H1 (cell line): ENCODE data around the gene UTP3. TPM values are rescaled to one million over a fixed set of nuclear protein-coding genes. Genes with fewer than 3 reads are reported as not detected.

Source experiments
- CTCF ChIA-PET: fragments of 300-600 bp; sonication (Branson Sonifier 250); formaldehyde crosslinking; loops from one replicate; lab custom pipeline; 2021; ENCODE audit not compliant: partially characterized antibody; lab: Charles Lee
- POLR2A ChIA-PET: fragments of 300-600 bp; sonication (Branson Sonifier 250); formaldehyde crosslinking; loops from one replicate; lab custom pipeline; 2021; ENCODE audit warnings: inconsistent platforms; ENCODE audit not compliant: partially characterized antibody; lab: Charles Lee
- DNase-seq, 2 experiments: peaks; one replicate each; pipeline versions ENCODE4 v3.0.0 to v3.0.0-alpha.2; 2010 to 2022; ENCODE audit warnings: low spot score in 2 of 2, low read depth in 1 of 2, mixed read lengths in 1 of 2
- FAIRE-seq: peaks from 2 replicates; lab custom pipeline; 2011; peaks lifted over from hg19 to GRCh38; lab: Jason Lieb, UNC
- H2AFZ ChIP-seq: 2 replicates; pipeline ENCODE4 v1.8.1; 2012; ENCODE audit warnings: low read length, inconsistent platforms
- H2AK5ac ChIP-seq: 2 replicates; pipeline ENCODE4 v1.6.1; 2013; ENCODE audit warnings: low read depth, low read length
- H2BK120ac ChIP-seq: replicated peaks from 2 replicates; pipeline ENCODE3; 2013; ENCODE audit warnings: low read depth, low read length, inconsistent platforms
- H2BK12ac ChIP-seq: 2 replicates; pipeline ENCODE4 v1.6.1; 2013; ENCODE audit warnings: low read depth, low read length
- H2BK15ac ChIP-seq: 2 replicates; pipeline ENCODE4 v1.6.1; 2013; ENCODE audit warnings: low read length
- H2BK20ac ChIP-seq: 2 replicates; pipeline ENCODE4 v1.6.1; 2013; ENCODE audit warnings: low read length
- H2BK5ac ChIP-seq: 2 replicates; pipeline ENCODE4 v1.6.1; 2013; ENCODE audit warnings: low read depth, low read length
- H3K14ac ChIP-seq: 2 replicates; pipeline ENCODE4 v1.6.1; 2013; ENCODE audit warnings: inconsistent platforms; ENCODE audit not compliant: insufficient read length
- H3K18ac ChIP-seq: 2 replicates; pipeline ENCODE4 v1.6.1; 2013; ENCODE audit warnings: low read length; ENCODE audit errors: extremely low read depth
- H3K23ac ChIP-seq: 2 replicates; pipeline ENCODE4 v1.6.1; 2013; ENCODE audit warnings: inconsistent platforms; ENCODE audit not compliant: insufficient read length
- H3K23me2 ChIP-seq: 2 replicates; pipeline ENCODE4 v1.6.1; 2013; ENCODE audit warnings: low read depth, low read length
- H3K27ac ChIP-seq: 2 replicates; pipeline ENCODE4 v1.6.1; 2011; ENCODE audit warnings: low read depth, low read length, inconsistent platforms
- H3K27me3 ChIP-seq, 4 experiments: replicated peaks in 1 of 4; 1 replicate in 1 of 4; 2 replicates in 3 of 4; pipeline versions ENCODE4 v1.6.1 to v1.8.1; 2011 to 2013; ENCODE audit warnings: low read length in 3 of 4, mild to moderate bottlenecking in 3 of 4, inconsistent platforms in 2 of 4, mixed read lengths in 2 of 4, moderate library complexity in 1 of 4; ENCODE audit not compliant: control insufficient read depth in 3 of 4, insufficient read depth in 3 of 4; ENCODE audit errors: extremely low read depth in 1 of 4
- H3K36me3 ChIP-seq, 4 experiments: 2 replicates each; pipeline versions ENCODE4 v1.6.1 to v1.8.1; 2011 to 2013; ENCODE audit warnings: mild to moderate bottlenecking in 4 of 4, low read length in 3 of 4, moderate library complexity in 2 of 4, control low read depth in 1 of 4, inconsistent platforms in 1 of 4; ENCODE audit not compliant: insufficient read depth in 4 of 4, control insufficient read depth in 2 of 4
- H3K4ac ChIP-seq: replicated peaks from 2 replicates; pipeline ENCODE3; 2013; ENCODE audit warnings: low read length, low read depth, mixed read lengths, inconsistent platforms; ENCODE audit not compliant: insufficient read length
- H3K4me1 ChIP-seq, 4 experiments: replicated peaks in 1 of 4; 1 replicate in 1 of 4; 2 replicates in 3 of 4; pipeline versions ENCODE4 v1.6.1 to v1.8.1; 2011 to 2013; ENCODE audit warnings: low read length in 3 of 4, inconsistent platforms in 2 of 4, mixed read lengths in 1 of 4; ENCODE audit not compliant: insufficient read depth in 4 of 4, control insufficient read depth in 3 of 4
- H3K4me2 ChIP-seq, 2 experiments: 2 replicates each; pipeline versions ENCODE4 v1.6.1 to v1.8.1; 2011 to 2013; ENCODE audit warnings: low read depth in 2 of 2, low read length in 2 of 2, control low read depth in 1 of 2, inconsistent platforms in 1 of 2, mild to moderate bottlenecking in 1 of 2; ENCODE audit not compliant: insufficient read depth in 1 of 2
- H3K4me3 ChIP-seq, 4 experiments: fragments of 200-600, 300-600 bp in 1 of 4; sonication (generic), shearing (Covaris generic), sonication (Bioruptor Twin) in 1 of 4; 2 replicates each; pipeline versions ENCODE4 v1.5.1 to v1.8.1; 2011 to 2016; ENCODE audit warnings: low read length in 4 of 4, low read depth in 3 of 4, control low read depth in 2 of 4, inconsistent platforms in 2 of 4, mild to moderate bottlenecking in 2 of 4, mixed read lengths in 1 of 4, moderate library complexity in 1 of 4; ENCODE audit not compliant: insufficient read depth in 2 of 4; ENCODE audit errors: extremely low read depth in 1 of 4
- H3K56ac ChIP-seq: replicated peaks from 2 replicates; pipeline ENCODE3; 2013; ENCODE audit warnings: low read depth, mild to moderate bottlenecking, mixed read lengths, low read length, inconsistent platforms; ENCODE audit not compliant: insufficient read length
- H3K79me1 ChIP-seq: 2 replicates; pipeline ENCODE4 v1.6.1; 2013; ENCODE audit warnings: low read depth, low read length, control low read depth
- H3K79me2 ChIP-seq, 2 experiments: 2 replicates each; pipeline versions ENCODE4 v1.6.1 to v1.8.1; 2012 to 2013; ENCODE audit warnings: low read length in 2 of 2, mild to moderate bottlenecking in 2 of 2, inconsistent platforms in 1 of 2; ENCODE audit not compliant: insufficient read depth in 2 of 2, control insufficient read depth in 1 of 2
- H3K9ac ChIP-seq, 4 experiments: replicated peaks in 1 of 4; 1 replicate in 1 of 4; 2 replicates in 3 of 4; pipeline versions ENCODE4 v1.6.1 to v1.8.1; 2011 to 2013; ENCODE audit warnings: low read depth in 3 of 4, low read length in 3 of 4, control low read depth in 2 of 4, mild to moderate bottlenecking in 2 of 4, moderate library complexity in 2 of 4, inconsistent platforms in 1 of 4; ENCODE audit errors: extremely low read depth in 1 of 4
- H3K9me3 ChIP-seq, 2 experiments: 2 replicates each; pipeline versions ENCODE4 v1.6.1 to v1.8.1; 2012 to 2013; ENCODE audit warnings: mild to moderate bottlenecking in 2 of 2, moderate library complexity in 2 of 2, control low read depth in 1 of 2, inconsistent platforms in 1 of 2, low read depth in 1 of 2, low read length in 1 of 2, mixed read lengths in 1 of 2; ENCODE audit not compliant: insufficient read depth in 2 of 2
- H4K20me1 ChIP-seq, 2 experiments: replicated peaks in 1 of 2; 2 replicates each; pipeline versions ENCODE3 to v1.8.1; 2011 to 2013; ENCODE audit warnings: inconsistent platforms in 2 of 2, low read length in 2 of 2, mild to moderate bottlenecking in 1 of 2; ENCODE audit not compliant: insufficient read depth in 2 of 2, control insufficient read depth in 1 of 2
- H4K5ac ChIP-seq: 2 replicates; pipeline ENCODE4 v1.6.1; 2013; ENCODE audit warnings: low read length, low read depth, mixed read lengths, inconsistent platforms; ENCODE audit not compliant: insufficient read length
- H4K8ac ChIP-seq: 2 replicates; pipeline ENCODE4 v1.8.0; 2013; ENCODE audit warnings: mild to moderate bottlenecking, moderate library complexity, low read length, inconsistent platforms; ENCODE audit not compliant: insufficient read depth; ENCODE audit errors: extremely low read depth
- H4K91ac ChIP-seq: replicated peaks from 2 replicates; pipeline ENCODE3; 2013; ENCODE audit warnings: low read length, mixed read lengths, inconsistent platforms; ENCODE audit not compliant: insufficient read length
- ATF2 ChIP-seq: IDR thresholded peaks from 2 replicates; pipeline ENCODE4 v1.6.1; 2012; ENCODE audit warnings: low read length, inconsistent platforms
- BRCA1 ChIP-seq: IDR thresholded peaks from 2 replicates; pipeline ENCODE4 v1.6.1; 2012; ENCODE audit warnings: low read depth, low read length, improper control_type of control experiment
- CREB1 ChIP-seq: IDR thresholded peaks from 2 replicates; pipeline ENCODE4 v1.6.1; 2012; ENCODE audit warnings: inconsistent platforms
- EGR1 ChIP-seq: IDR thresholded peaks from 2 replicates; pipeline ENCODE4 v1.6.1; 2011; ENCODE audit warnings: low read depth, low read length, borderline replicate concordance
- GTF2F1 ChIP-seq: IDR thresholded peaks from 2 replicates; pipeline ENCODE4 v1.6.1; 2012; ENCODE audit warnings: low read depth, low read length, improper control_type of control experiment, borderline replicate concordance
- JUND ChIP-seq: IDR thresholded peaks from 2 replicates; pipeline ENCODE4 v1.6.1; 2011; ENCODE audit warnings: mild to moderate bottlenecking, improper control_type of control experiment, low read length
- KDM5A ChIP-seq: fragments of 200-600 bp; IDR thresholded peaks from 2 replicates; pipeline ENCODE4 v1.7.1; 2012; ENCODE audit warnings: mild to moderate bottlenecking, low read length, inconsistent platforms, mixed read lengths
- MAX ChIP-seq: IDR thresholded peaks from 2 replicates; pipeline ENCODE4 v1.6.1; 2012; ENCODE audit warnings: inconsistent platforms
- SAP30 ChIP-seq: fragments of 300-600 bp; sonication (generic); IDR thresholded peaks from 2 replicates; pipeline ENCODE4 v1.7.1; 2012; ENCODE audit warnings: low read length, moderate library complexity, mild to moderate bottlenecking, inconsistent platforms; ENCODE audit not compliant: insufficient read depth, insufficient replicate concordance
- SP2 ChIP-seq: IDR thresholded peaks from 2 replicates; pipeline ENCODE4 v1.6.1; 2012; ENCODE audit warnings: mild to moderate bottlenecking, low read length, inconsistent platforms
- TCF12 ChIP-seq: IDR thresholded peaks from 2 replicates; pipeline ENCODE4 v1.6.1; 2011; ENCODE audit warnings: low read depth, mild to moderate bottlenecking, low read length
- TEAD4 ChIP-seq: IDR thresholded peaks from 2 replicates; pipeline ENCODE4 v1.6.1; 2012; ENCODE audit warnings: low read depth, low read length, inconsistent platforms, mixed read lengths
- WGBS, 2 experiments: shearing (Covaris generic) in 1 of 2; methylation state at CpG; one replicate each; pipeline versions ENCODE4 v1.1.6 to v1.1.7; 2013 to 2015; ENCODE audit warnings: low lambda C conversion rate in 2 of 2, mixed read lengths in 2 of 2, inconsistent platforms in 1 of 2, low coverage in 1 of 2, missing lambda C conversion rate in 1 of 2; ENCODE audit not compliant: insufficient replicate concordance in 2 of 2, insufficient coverage in 1 of 2, insufficient read length in 1 of 2; ENCODE audit errors: extremely low coverage in 1 of 2, missing lambda C conversion rate in 1 of 2; 5-methylcytosine and 5-hydroxymethylcytosine counted together
- polyA plus RNA-seq, 7 experiments: library from polyadenylated mRNA; depleted of rRNA in 3 of 7; stranded (reverse) in 5 of 7; unstranded in 2 of 7; fragments of >200 nt in 5 of 7; fragments of 200-250 nt in 2 of 7; gene quantifications; 1 replicate in 5 of 7; 2 replicates in 1 of 7; 4 replicates in 1 of 7; pipeline versions ENCODE4 v1.2.1 to v1.2.3, GENCODE V29; 2011 to 2013; ENCODE audit warnings: missing spikeins in 2 of 7, mixed read lengths in 2 of 7
- total RNA-seq: library from RNA; stranded (reverse); fragmentation: NEBNext Ultra II Directional; extraction: Animal tissue kit (Norgen Biotek cat#: 25700); gene quantifications from 2 replicates; pipeline ENCODE4 v1.2.1, GENCODE V29; 2021

UTP3 gene
- total and polyA plus RNA-seq, 2 of the 8 experiments (the other 6 are each of a cell fraction or from before 2014, with no cell fraction given), result 11.2 to 51.3 TPM

- H3K79me1 ChIP-seq, result no peaks in the 10 kb centered on the region
- no peak overlapping the region for H4K5ac ChIP-seq
- H3K18ac ChIP-seq, result no peak overlapping the region
- H2BK120ac ChIP-seq, result no peak overlapping the region
- no peak overlapping the region for H2AFZ ChIP-seq
- no peak for FAIRE-seq
- H3K4me3 ChIP-seq, result no peak overlapping the region
- POLR2A ChIA-PET, result interaction anchor here (0.8 kb wide), 1 partner anchor 17 kb away, joined by 3 read pairs; no protein-coding TSS in a partner anchor
- no peak overlapping the region for H3K27ac ChIP-seq
- no peak overlapping the region for H2BK15ac ChIP-seq
- no peak overlapping the region for H2BK5ac ChIP-seq
- no peak overlapping the region for H3K4me2 ChIP-seq
- H3K56ac ChIP-seq, result no peak overlapping the region
- no peak overlapping the region for H3K14ac ChIP-seq
- no peaks in the 10 kb centered on the region for H4K20me1 ChIP-seq
- H3K23ac ChIP-seq, result no peak overlapping the region
- no peak overlapping the region for H4K8ac ChIP-seq
- H3K4ac ChIP-seq, result no peak overlapping the region
- H2BK20ac ChIP-seq, result no peak overlapping the region
- no peaks in the 10 kb centered on the region for H3K27me3 ChIP-seq
- no peaks in the 10 kb centered on the region; the same call in 1 of the 2 replicates for H3K23me2 ChIP-seq
- WGBS, 2 experiments, result 86% methylated on average over 5 of the region's 5 CpGs; no CpG with 5 or more reads in 1 of the 2 experiments
- CTCF ChIA-PET, result interaction anchor here (0.6 to 1.0 kb wide), 2 partner anchors 440 to 668 kb away, joined by 3 read pairs; no protein-coding TSS in a partner anchor
- no peaks in the 10 kb centered on the region for H3K36me3 ChIP-seq
- H2AK5ac ChIP-seq, result no peak overlapping the region
- no peak overlapping the region for H3K9ac ChIP-seq
- no peaks in the 10 kb centered on the region for H3K4me1 ChIP-seq
- H3K79me2 ChIP-seq, result no peaks in the 10 kb centered on the region
- TF ChIP-seq SP2, result no peak
- TF ChIP-seq MAX, result no peak
- no peak for TF ChIP-seq ATF2
- TF ChIP-seq JUND, result no peak
- no peak for TF ChIP-seq CREB1
- TF ChIP-seq TCF12, result no peak
- no peak for TF ChIP-seq KDM5A
- no peak for TF ChIP-seq SAP30
- no peak for TF ChIP-seq GTF2F1
- no peak for TF ChIP-seq TEAD4
- TF ChIP-seq EGR1, result no peak
- no peak for TF ChIP-seq BRCA1
- H4K91ac ChIP-seq, result no peak overlapping the region
- no peak for DNase-seq
- no peaks in the 10 kb centered on the region for H3K9me3 ChIP-seq
- no peak overlapping the region for H2BK12ac ChIP-seq
Observed at GRCh38 chr4:70670332-70671014, 17.9 kb upstream of the UTP3 start.
